ENCODE results near the gene IFIT1. TPM values are rescaled to one million over a fixed set of nuclear protein-coding genes. Genes with fewer than 3 reads are reported as not detected.
"Not testable (repeated sequence)": the region's sequence is repeated elsewhere in the genome, so short reads cannot be mapped to it uniquely, and the experiment has no call there.

Gene IFIT1
- total RNA-seq, 1 donor from 2014 or later = 0.39 TPM

DNA sequence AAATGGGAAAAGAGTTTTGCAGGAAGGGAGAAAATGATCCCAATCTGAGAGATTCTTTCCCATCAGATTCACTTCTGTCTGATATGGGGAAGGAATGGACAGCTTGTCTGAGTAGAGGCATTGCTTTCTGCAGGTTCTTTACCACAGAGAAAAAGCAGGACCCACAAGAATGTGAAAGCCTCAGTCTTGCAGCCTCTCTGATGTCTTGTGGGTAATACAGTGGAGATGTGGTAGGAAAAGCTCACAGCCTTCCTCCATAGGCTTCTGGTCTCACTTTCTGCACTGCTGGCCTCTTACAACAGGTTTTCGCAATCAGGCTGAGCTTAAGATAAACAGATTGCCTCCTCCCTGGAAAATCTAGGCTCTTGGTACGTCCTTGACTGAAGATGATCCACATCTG, 551 bp downstream of the IFIT1 start:
- Mint-ChIP-seq H3K4me1 (ENCODE audit: low read depth) (peaks cover 46% of the 10 kb centered on the region), H3K9me3 (peaks cover 5% of the 10 kb centered on the region), H3K36me3 (ENCODE audit: low read depth) (peaks cover 11% of the 10 kb centered on the region), H3K27me3 (ENCODE audit: insufficient read depth) (no peaks in the 10 kb centered on the region), H3K4me3 (peak overlapping the region; percentile 86), H3K27ac (no peak overlapping the region)
- DNase-seq (ENCODE audit: low spot score) = no peak
- intact Hi-C loops (cut with micrococcal nuclease) = loop anchor here (1.0 to 5.0 kb wide), 4 partner anchors 21 to 391 kb away; partner anchors contain the start of genes IFIT5 and KIF20B

DNA sequence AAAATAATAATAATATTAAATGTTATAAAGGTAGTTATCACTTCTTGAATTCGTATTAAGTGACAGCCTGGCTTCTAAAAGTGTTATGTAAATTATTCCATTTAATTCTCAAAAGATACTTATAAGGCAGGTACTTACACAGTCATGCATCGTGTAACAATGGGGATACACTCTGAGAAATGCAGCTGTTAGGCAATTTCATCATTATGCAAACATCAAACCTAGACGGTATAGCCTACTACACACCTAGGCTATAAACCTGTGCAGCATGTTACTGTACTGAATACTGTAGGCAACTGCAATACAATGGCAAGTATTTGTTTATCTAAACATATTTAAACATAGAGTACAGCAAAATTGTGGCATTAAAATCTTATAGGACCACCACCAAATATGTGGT, 1.5 kb downstream of the IFIT1 start:
- H3K36me3 Mint-ChIP-seq (ENCODE audit: low read depth) = peaks cover 11% of the 10 kb centered on the region
- peaks cover 56% of the 10 kb centered on the region for H3K4me1 Mint-ChIP-seq (ENCODE audit: low read depth)
- DNase-seq (ENCODE audit: low spot score) = no peak
- peak overlapping the region; percentile 86 for H3K4me3 Mint-ChIP-seq
- H3K27ac Mint-ChIP-seq = no peak overlapping the region
- peaks cover 5% of the 10 kb centered on the region for H3K9me3 Mint-ChIP-seq
- H3K27me3 Mint-ChIP-seq (ENCODE audit: insufficient read depth) = no peaks in the 10 kb centered on the region
- intact Hi-C loops (cut with micrococcal nuclease) = loop anchor here (5.0 kb wide), 1 partner anchor 392 kb away; no protein-coding TSS in a partner anchor

DNA sequence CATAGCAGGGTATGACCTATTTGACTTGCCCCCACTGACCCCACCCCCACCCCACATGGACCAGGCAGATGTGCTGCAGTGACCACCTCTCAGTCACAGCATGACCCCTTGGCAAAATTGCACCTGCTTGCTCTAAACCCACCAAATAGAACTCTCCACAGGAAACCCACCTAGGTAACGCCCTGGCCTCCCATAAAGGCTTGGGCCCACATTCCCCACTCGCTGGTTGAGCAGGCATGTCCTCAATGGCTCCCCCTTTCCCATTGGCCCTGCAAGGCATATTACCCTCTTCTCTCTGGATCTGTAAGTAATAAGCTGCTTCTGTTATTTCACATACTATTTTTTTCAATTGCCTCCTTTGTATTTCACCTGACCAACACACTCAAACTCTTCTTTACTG, 2.7 kb downstream of the IFIT1 start:
- intact Hi-C loops (cut with micrococcal nuclease) = no loop called here
- Mint-ChIP-seq H3K4me1 (ENCODE audit: low read depth) (peaks cover 57% of the 10 kb centered on the region), H3K27me3 (ENCODE audit: insufficient read depth) (no peaks in the 10 kb centered on the region), H3K4me3 (no peak overlapping the region), H3K9me3 (peaks cover 5% of the 10 kb centered on the region), H3K27ac (no peak overlapping the region), H3K36me3 (ENCODE audit: low read depth) (peaks cover 12% of the 10 kb centered on the region)
- no peak for DNase-seq (ENCODE audit: low spot score)

DNA sequence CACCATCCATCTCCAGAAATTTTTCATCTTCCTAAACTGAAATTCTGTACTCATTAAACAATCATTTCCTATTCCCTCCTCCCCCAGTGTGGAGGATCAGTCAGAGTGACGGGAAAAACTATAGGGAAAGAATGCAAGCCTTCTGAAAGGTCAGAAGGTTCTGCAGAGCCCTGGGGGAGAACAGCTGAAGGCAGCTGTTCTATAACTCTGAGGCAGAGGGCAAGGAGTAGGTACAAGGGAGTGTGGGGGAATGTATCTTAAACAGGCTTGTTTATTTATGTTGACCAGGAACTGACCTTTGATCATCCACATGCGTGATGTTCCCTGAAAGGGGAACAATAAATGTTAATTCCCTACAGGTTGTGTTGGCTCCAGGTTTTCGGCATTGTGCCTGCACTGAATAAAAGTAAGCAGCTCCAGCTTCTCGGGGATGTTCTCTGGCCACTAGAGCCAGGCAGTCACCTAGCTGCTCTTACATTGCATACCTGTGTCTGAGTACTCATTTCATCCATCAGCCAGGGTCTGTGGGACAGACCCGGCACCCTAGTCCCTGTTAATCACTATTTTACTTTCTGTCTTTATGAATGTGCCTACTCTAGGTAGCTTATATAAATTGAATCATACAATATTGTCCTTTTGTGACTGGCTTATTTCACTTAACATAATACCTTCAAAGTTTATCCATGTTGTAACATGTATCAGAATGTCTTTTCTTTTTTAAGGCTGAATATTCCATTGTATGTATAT, 5.8 kb downstream of the IFIT1 start:
- Mint-ChIP-seq H3K27me3 (ENCODE audit: insufficient read depth) (no peaks in the 10 kb centered on the region), H3K4me3 (no peak overlapping the region), H3K36me3 (ENCODE audit: low read depth) (peaks cover 28% of the 10 kb centered on the region), H3K27ac (no peak overlapping the region), H3K4me1 (ENCODE audit: low read depth) (peaks cover 41% of the 10 kb centered on the region), H3K9me3 (peaks cover 5% of the 10 kb centered on the region)
- DNase-seq (ENCODE audit: low spot score) = no peak
- intact Hi-C loops (cut with micrococcal nuclease) = no loop called here

DNA sequence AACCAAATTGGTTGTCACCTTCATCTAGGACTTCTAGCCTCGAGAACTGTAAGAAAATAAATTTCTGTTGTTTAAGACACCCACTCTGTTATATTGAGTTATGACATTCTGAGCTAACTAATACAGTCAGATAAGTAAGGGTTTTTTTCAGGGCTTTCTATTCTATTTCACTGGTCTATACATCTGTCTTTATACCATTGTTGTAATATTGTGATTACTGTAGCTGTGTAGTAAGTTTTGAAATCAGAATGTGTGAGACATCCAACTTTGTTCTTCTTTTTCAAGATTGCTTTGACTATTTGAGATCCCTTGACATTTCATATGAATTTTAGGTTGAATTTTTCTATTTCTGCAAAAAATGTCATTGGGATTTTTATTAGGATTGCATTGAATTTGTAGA, 7.5 kb downstream of the IFIT1 start:
- H3K27me3 Mint-ChIP-seq (ENCODE audit: insufficient read depth) = no peaks in the 10 kb centered on the region
- H3K36me3 Mint-ChIP-seq (ENCODE audit: low read depth) = peaks cover 38% of the 10 kb centered on the region
- intact Hi-C loops (cut with micrococcal nuclease) = no loop called here

DNA sequence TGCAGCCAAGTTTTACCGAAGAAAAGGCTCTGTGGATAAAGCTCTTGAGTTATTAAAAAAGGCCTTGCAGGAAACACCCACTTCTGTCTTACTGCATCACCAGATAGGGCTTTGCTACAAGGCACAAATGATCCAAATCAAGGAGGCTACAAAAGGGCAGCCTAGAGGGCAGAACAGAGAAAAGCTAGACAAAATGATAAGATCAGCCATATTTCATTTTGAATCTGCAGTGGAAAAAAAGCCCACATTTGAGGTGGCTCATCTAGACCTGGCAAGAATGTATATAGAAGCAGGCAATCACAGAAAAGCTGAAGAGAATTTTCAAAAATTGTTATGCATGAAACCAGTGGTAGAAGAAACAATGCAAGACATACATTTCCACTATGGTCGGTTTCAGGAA, 10.6 kb downstream of the IFIT1 start:
- Mint-ChIP-seq H3K9me3 (peaks cover 5% of the 10 kb centered on the region), H3K36me3 (ENCODE audit: low read depth) (peaks cover 34% of the 10 kb centered on the region), H3K27ac (no peak overlapping the region), H3K4me1 (ENCODE audit: low read depth) (peaks cover 10% of the 10 kb centered on the region), H3K4me3 (no peak overlapping the region), H3K27me3 (ENCODE audit: insufficient read depth) (no peaks in the 10 kb centered on the region)
- no peak for DNase-seq (ENCODE audit: low spot score)
- intact Hi-C loops (cut with micrococcal nuclease) = no loop called here

More for the DNA sequence above, 7.5 kb downstream of the IFIT1 start:
- DNase-seq (ENCODE audit: low spot score) = no peak
- H3K27ac Mint-ChIP-seq = no peak overlapping the region
- peaks cover 5% of the 10 kb centered on the region for H3K9me3 Mint-ChIP-seq
- H3K4me3 Mint-ChIP-seq = no peak overlapping the region
- peaks cover 32% of the 10 kb centered on the region for H3K4me1 Mint-ChIP-seq (ENCODE audit: low read depth)

DNA sequence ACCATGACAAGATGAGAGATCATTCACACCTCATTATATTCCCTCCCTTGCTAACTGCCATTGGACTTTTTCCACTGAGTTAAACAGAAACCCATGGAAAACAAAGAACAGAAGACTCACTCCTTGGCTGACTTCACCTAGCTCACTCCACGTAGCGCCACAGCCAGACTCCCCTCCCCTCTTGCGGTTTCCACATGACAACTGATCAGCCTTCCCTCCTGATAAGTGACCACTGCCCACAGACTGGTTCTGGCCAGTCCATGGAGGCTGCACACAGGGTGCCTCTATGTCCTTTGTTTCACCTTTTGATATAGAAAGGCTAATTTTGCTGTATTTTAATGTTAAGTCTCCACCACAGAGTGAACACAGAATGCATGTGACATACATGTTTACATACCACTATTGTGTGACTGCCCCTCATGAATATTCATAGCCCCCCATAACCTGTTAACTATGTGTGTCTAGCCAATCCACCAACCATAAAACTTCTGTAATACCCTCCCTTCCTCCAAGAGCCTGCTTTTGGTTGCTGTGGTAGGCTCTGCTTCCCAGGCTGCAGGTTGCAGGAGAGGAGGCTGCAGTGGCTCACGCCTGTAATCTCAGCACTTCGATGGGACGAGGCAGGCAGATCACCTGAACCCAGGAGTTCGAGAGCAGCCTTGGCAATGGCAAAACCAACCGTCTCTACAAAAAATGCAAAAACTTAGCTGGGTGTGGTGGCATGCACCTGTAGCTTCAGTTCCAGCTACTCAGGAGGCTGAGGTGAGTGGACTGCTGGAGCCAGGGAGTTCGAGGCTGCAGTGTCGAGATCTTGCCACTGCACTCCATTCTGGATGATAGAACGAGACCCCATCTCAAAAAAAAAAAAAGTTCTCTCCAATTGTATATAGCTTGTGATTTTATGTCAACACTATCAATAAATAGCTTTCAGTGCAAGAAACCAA, 12.0 kb downstream of the IFIT1 start:
- Mint-ChIP-seq H3K27ac (no peak overlapping the region), H3K36me3 (ENCODE audit: low read depth) (peaks cover 34% of the 10 kb centered on the region)

DNA sequence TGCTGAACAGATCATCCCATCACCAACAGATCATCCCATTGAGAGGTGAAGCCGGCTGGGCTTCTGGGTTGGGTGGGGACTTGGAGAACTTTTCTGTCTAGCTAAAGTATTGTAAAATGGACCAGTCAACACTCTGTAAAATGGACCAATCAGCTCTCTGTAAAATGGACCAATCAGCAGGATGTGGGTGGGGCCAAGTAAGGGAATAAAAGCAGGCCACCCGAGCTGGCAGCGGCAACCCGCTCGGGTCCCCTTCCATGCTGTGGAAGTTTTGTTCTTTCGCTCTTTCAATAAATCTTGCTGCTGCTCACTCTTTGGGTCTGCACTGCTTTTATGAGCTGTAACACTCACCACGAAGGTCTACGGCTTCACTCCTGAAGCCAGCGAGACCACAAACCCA, 13.8 kb downstream of the IFIT1 start:
- H3K4me1 Mint-ChIP-seq (ENCODE audit: low read depth); H3K27ac Mint-ChIP-seq; H3K4me3 Mint-ChIP-seq; H3K27me3 Mint-ChIP-seq (ENCODE audit: insufficient read depth); DNase-seq (ENCODE audit: low spot score); intact Hi-C loops (cut with micrococcal nuclease); H3K9me3 Mint-ChIP-seq: not testable (repeated sequence)
- peaks cover 35% of the 10 kb centered on the region for H3K36me3 Mint-ChIP-seq (ENCODE audit: low read depth)

More for the DNA sequence above, 12.0 kb downstream of the IFIT1 start:
- intact Hi-C loops (cut with micrococcal nuclease) = no loop called here
- Mint-ChIP-seq H3K4me3 (no peak overlapping the region), H3K9me3 (peaks cover 5% of the 10 kb centered on the region), H3K27me3 (ENCODE audit: insufficient read depth) (no peaks in the 10 kb centered on the region), H3K4me1 (ENCODE audit: low read depth) (no peaks in the 10 kb centered on the region)
- DNase-seq (ENCODE audit: low spot score) = no peak

DNA sequence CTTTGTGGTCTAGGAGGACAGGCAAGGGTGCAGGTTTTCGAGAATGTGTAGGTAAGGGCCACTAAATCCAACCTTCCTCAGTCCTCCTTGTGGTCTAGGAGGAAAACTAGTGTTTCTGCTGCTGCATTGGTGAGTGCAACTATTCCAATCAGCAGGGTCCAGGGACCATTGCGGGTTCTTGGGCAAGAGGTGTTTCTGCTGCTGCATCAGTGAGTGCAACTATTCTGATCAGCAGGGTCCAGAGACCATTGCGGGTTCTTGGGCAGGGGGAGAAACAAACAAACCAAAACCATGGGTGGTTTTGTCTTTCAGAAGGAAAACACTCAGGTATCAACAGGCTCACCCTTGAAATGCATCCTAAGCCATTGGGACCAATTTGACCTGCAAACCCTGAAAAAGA, 15.4 kb downstream of the IFIT1 start:
- H3K27ac Mint-ChIP-seq; DNase-seq (ENCODE audit: low spot score); H3K4me3 Mint-ChIP-seq; H3K27me3 Mint-ChIP-seq (ENCODE audit: insufficient read depth); intact Hi-C loops (cut with micrococcal nuclease): not testable (repeated sequence)
- Mint-ChIP-seq H3K9me3 (peaks cover 16% of the 10 kb centered on the region), H3K36me3 (ENCODE audit: low read depth) (peaks cover 32% of the 10 kb centered on the region), H3K4me1 (ENCODE audit: low read depth) (peaks cover 24% of the 10 kb centered on the region)

DNA sequence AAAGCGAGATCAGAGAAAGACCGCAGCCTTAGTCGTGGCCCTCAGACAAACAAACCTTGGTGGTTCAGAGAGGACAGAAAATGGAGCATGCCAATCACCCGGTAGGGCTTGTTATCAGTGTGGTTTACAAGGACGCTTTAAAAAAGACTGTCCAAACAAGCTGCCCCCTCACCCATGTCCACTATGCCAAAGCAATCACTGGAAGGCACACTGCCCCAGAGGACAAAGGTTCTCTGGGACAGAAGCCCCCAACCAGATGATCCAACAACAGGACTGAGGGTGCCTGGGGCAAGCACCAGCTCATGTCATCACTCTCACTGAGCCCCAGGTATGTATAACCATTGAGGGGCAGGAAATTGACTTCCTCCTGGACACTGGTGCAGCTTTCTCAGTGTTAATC, 16.9 kb downstream of the IFIT1 start:
- Mint-ChIP-seq H3K4me1 (ENCODE audit: low read depth) (peaks cover 36% of the 10 kb centered on the region), H3K36me3 (ENCODE audit: low read depth) (peaks cover 24% of the 10 kb centered on the region), H3K9me3 (peaks cover 16% of the 10 kb centered on the region)
- H3K27ac Mint-ChIP-seq; intact Hi-C loops (cut with micrococcal nuclease); DNase-seq (ENCODE audit: low spot score); H3K4me3 Mint-ChIP-seq; H3K27me3 Mint-ChIP-seq (ENCODE audit: insufficient read depth): not testable (repeated sequence)

DNA sequence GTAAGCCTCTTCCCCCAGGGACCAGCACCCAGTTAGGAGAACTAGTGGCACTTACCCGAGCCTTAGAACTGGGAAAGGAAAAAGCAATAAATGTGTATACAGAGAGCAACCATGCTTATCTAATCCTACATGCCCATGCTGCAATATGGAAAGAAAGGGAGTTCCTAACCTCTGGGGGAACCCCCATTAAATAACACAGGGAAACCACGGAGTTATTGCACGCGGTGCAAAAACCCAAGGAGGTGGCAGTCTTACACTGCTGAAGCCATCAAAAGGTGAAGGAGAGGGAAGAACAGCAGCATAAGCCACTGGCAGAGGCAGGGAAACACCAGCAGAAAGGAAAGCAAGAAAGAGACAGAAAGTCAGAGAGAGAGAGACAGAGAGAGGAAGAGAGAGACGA, 18.1 kb downstream of the IFIT1 start:
- DNase-seq (ENCODE audit: low spot score); H3K4me3 Mint-ChIP-seq; H3K27me3 Mint-ChIP-seq (ENCODE audit: insufficient read depth): not testable (repeated sequence)
- intact Hi-C loops (cut with micrococcal nuclease) = loop anchor here (5.0 to 10.0 kb wide), 3 partner anchors 418 to 586 kb away; partner anchors contain the start of genes FAS and STAMBPL1
- H3K27ac Mint-ChIP-seq = peak overlapping the region; percentile 5
- peaks cover 41% of the 10 kb centered on the region for H3K4me1 Mint-ChIP-seq (ENCODE audit: low read depth)
- H3K36me3 Mint-ChIP-seq (ENCODE audit: low read depth) = peaks cover 25% of the 10 kb centered on the region
- peaks cover 16% of the 10 kb centered on the region for H3K9me3 Mint-ChIP-seq

DNA sequence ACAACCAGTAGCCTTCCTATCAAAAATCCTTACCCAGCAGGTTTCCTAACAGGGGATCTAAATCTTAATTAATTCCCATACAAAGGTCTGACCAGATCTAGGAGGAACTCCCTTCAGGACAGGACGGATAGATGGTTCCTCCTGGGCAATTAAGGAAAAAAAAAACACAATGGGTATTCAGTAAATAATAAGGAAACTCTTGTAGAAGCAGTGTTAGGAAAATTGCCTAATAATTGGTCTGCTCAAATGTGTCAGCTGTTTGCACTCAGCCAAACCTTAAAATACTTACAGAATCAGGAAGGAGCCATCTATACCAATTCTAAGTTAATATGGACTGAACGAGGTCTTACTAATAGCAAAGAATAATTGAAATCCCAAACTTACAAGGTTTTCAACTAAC, 18.7 kb downstream of the IFIT1 start:
- intact Hi-C loops (cut with micrococcal nuclease) = loop anchor here (5.0 to 10.0 kb wide), 3 partner anchors 419 to 586 kb away; partner anchors contain the start of genes FAS and STAMBPL1
- H3K27me3 Mint-ChIP-seq (ENCODE audit: insufficient read depth); DNase-seq (ENCODE audit: low spot score); H3K4me3 Mint-ChIP-seq; H3K27ac Mint-ChIP-seq: not testable (repeated sequence)
- peaks cover 47% of the 10 kb centered on the region for H3K4me1 Mint-ChIP-seq (ENCODE audit: low read depth)
- H3K36me3 Mint-ChIP-seq (ENCODE audit: low read depth) = peaks cover 24% of the 10 kb centered on the region
- H3K9me3 Mint-ChIP-seq = peaks cover 11% of the 10 kb centered on the region
